ENCODE results near the gene DHRS12.

DNA sequence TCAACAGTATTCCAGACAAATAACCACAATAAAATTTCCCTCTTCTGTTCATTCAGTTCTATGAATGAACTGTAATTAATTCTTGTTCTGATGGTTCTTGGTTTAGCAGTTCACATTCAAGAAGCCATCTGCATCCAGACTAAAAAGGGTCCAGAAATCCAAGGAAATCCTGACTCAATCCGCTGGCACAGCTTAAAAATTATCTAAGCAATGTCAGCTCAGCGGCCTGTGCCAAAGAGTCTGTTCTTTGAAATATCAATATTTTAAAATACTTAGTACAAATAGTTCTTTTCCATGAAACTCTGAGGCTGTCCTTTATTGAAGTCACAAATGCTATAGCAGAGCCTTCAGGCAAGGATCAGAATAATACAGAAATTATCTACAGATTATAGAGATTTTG, 57.2 kb downstream of the DHRS12 start:
- TF ChIP-seq, protein P1, sequence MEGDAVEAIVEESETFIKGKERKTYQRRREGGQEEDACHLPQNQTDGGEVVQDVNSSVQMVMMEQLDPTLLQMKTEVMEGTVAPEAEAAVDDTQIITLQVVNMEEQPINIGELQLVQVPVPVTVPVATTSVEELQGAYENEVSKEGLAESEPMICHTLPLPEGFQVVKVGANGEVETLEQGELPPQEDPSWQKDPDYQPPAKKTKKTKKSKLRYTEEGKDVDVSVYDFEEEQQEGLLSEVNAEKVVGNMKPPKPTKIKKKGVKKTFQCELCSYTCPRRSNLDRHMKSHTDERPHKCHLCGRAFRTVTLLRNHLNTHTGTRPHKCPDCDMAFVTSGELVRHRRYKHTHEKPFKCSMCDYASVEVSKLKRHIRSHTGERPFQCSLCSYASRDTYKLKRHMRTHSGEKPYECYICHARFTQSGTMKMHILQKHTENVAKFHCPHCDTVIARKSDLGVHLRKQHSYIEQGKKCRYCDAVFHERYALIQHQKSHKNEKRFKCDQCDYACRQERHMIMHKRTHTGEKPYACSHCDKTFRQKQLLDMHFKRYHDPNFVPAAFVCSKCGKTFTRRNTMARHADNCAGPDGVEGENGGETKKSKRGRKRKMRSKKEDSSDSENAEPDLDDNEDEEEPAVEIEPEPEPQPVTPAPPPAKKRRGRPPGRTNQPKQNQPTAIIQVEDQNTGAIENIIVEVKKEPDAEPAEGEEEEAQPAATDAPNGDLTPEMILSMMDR (IDR thresholded peaks at IDR 0.05) = no peak
- TF ChIP-seq POLR2A (IDR thresholded peaks at IDR 0.05) (no peak), POLR2AphosphoS5 (IDR thresholded peaks at IDR 0.05; ENCODE audit: insufficient read depth in 1 of 2, low read depth in 1 of 2) (no peak)

Data from vagina (tissue), 2 donors.